Heart left ventricle (tissue), 13 donors: ENCODE data around the gene RHOT1.

ENCODE experiments used
- CTCF ChIP-seq, 12 donors: fragments of 200-600 bp; sonication (generic) in 4 of 12; IDR thresholded peaks; one replicate each; pipeline versions ENCODE4 v1.5.0 to v1.8.0; 2018 to 2022; ENCODE audit warnings: antibody characterized with exemption in 12 of 12, mild to moderate bottlenecking in 5 of 12
- POLR2A ChIP-seq, 2 donors: fragments of 450-650 bp; IDR thresholded peaks; one replicate each; pipeline ENCODE4 v1.6.1; 2017; ENCODE audit warnings: antibody characterized with exemption in 2 of 2, mild to moderate bottlenecking in 2 of 2, moderate library complexity in 2 of 2
- donor health status: ischemic (EF 13 %, LVEDD 7.1; RV severe dilation, severe dysfunction).
- donor health status: DM: no; HTN: yes; CAD: no.
- donor health status: DM: no; HTN: no; CAD: no.
- donor health status: ischemic (EF 25% LVEDD 6.9; RV normal size, moderate dysfunction).
- donor health status: ischemic (EF 25% LVEDD 5.7; RV mildly dilated, moderate dysfunction).
- donor health status: ischemic (EF 35%, LVEDD 5.7; RV mildly dilated, moderate dysfunction).
- donor health status: nonischemic (EF 11% LVEDD 7.7; RV severe dilation, severe dysfunction).
- donor health status: DM: yes; HTN: yes; CAD: no.
- donor health status: PGD.
- donor health status: ischemic (EF 29% LVEDD 5.4; RV normal size, mild dysfunction).
- donor health status: nonischemic (EF 23%, LVEDD 6.1; RV moderate dilation, normal function).

DNA sequence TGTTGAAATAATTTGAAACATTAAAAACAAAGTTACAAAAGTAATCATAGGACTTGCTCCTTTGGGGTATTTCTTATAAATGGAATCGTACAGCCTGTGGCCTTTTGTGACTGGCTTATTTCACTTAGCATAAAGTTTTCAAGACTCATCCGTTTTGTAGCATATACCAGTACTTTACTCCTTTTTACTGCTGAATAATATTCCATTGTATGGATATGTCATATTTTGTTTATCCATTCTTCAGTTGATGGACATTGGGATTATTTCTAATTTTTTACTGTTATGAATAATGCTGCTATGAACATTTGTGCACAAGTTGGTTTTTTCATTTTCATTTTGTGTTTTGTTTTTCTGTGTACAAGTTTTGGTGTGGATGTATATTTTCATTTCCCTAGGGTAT lies 93.3 kb downstream of the RHOT1 start:
- no peak for TF ChIP-seq CTCF (IDR thresholded peaks at IDR 0.05)
- TF ChIP-seq POLR2A (IDR thresholded peaks at IDR 0.05), result no peak
